Endothelial cell of umbilical vein (primary cell): ENCODE measurements around the gene SGCE. TPM values are rescaled to one million over a fixed set of nuclear protein-coding genes. Genes with fewer than 3 reads are reported as not detected.

ENCODE experiments used
- BruUV-seq: library from RNA; stranded (reverse); fragments of 400-500 nt; replicated peaks from 2 replicates; lab custom pipeline; 2021; lab: Mats Ljungman, UMichigan
- CTCF ChIA-PET: fragments of 300-600, 350-600 bp; sonication (Branson Sonifier 250); formaldehyde crosslinking; loops from one replicate; lab custom pipeline; 2021; ENCODE audit warnings: antibody characterized with exemption, inconsistent platforms; lab: Charles Lee
- POLR2A ChIA-PET: fragments of 300-600, 350-600 bp; sonication (Branson Sonifier 250); formaldehyde crosslinking; loops from one replicate; lab custom pipeline; 2021; ENCODE audit warnings: antibody characterized with exemption, inconsistent platforms; lab: Charles Lee
- DNase-seq: peaks from one replicate; pipeline ENCODE4 v3.0.0-alpha.2; 2011; ENCODE audit warnings: low read depth, low spot score
- FAIRE-seq: peaks from 2 replicates; lab custom pipeline; 2011; peaks lifted over from hg19 to GRCh38; lab: Jason Lieb, UNC
- H2AFZ ChIP-seq: 2 replicates; pipeline ENCODE4 v1.6.0; 2012; ENCODE audit warnings: low read depth, low read length, control low read depth, inconsistent platforms
- H3K27ac ChIP-seq: 2 replicates; pipeline ENCODE4 v1.5.1; 2011; ENCODE audit warnings: low read depth, mild to moderate bottlenecking, control low read depth, low read length, moderate library complexity; ENCODE audit not compliant: insufficient read depth
- H3K27me3 ChIP-seq, 2 experiments: 2 replicates each; pipeline versions ENCODE4 v1.6.0 to v1.6.1; 2011; ENCODE audit warnings: low read length in 2 of 2, mixed read lengths in 1 of 2; ENCODE audit not compliant: control insufficient read depth in 2 of 2, insufficient read depth in 2 of 2
- H3K36me3 ChIP-seq, 2 experiments: 2 replicates in 1 of 2; 3 replicates in 1 of 2; pipeline ENCODE4 v1.5.1; 2011; ENCODE audit warnings: low read length in 2 of 2, mild to moderate bottlenecking in 1 of 2, moderate library complexity in 1 of 2; ENCODE audit not compliant: control insufficient read depth in 2 of 2, insufficient read depth in 2 of 2; ENCODE audit errors: extremely low read depth in 1 of 2
- H3K4me1 ChIP-seq: 3 replicates; pipeline ENCODE4 v1.5.1; 2011; ENCODE audit warnings: mild to moderate bottlenecking, low read length; ENCODE audit not compliant: control insufficient read depth, insufficient read depth; ENCODE audit errors: extremely low read depth
- H3K4me2 ChIP-seq: 2 replicates; pipeline ENCODE4 v1.6.1; 2011; ENCODE audit warnings: low read length, control low read depth, mixed read lengths; ENCODE audit not compliant: insufficient read depth
- H3K4me3 ChIP-seq, 3 experiments: fragments of 200-600 bp in 1 of 3; sonication (generic), shearing (Covaris generic) in 1 of 3; replicated peaks in 1 of 3; 2 replicates each; pipeline ENCODE4 v1.5.1; 2011 to 2016; ENCODE audit warnings: control low read depth in 3 of 3, low read length in 3 of 3, mild to moderate bottlenecking in 2 of 3, inconsistent platforms in 1 of 3, low read depth in 1 of 3, moderate library complexity in 1 of 3; ENCODE audit not compliant: insufficient read depth in 1 of 3
- H3K79me2 ChIP-seq: 2 replicates; pipeline ENCODE4 v1.6.0; 2012; ENCODE audit warnings: low read length, inconsistent platforms; ENCODE audit not compliant: control insufficient read depth, insufficient read depth
- H3K9ac ChIP-seq: replicated peaks from 2 replicates; pipeline ENCODE3; 2011; ENCODE audit warnings: low read length, control low read depth; ENCODE audit not compliant: insufficient read depth; ENCODE audit errors: extremely low read depth
- H3K9me1 ChIP-seq: replicated peaks from 3 replicates; pipeline ENCODE4 v1.6.0; 2011; ENCODE audit warnings: mild to moderate bottlenecking, low read length; ENCODE audit not compliant: control insufficient read depth, insufficient read depth; ENCODE audit errors: extremely low read depth
- H3K9me3 ChIP-seq: replicated peaks from 2 replicates; pipeline ENCODE4 v1.5.1; 2012; ENCODE audit warnings: low read length, inconsistent platforms; ENCODE audit not compliant: control insufficient read depth, insufficient read depth
- H4K20me1 ChIP-seq: replicated peaks from 2 replicates; pipeline ENCODE3; 2011; ENCODE audit warnings: mild to moderate bottlenecking, low read length; ENCODE audit not compliant: control insufficient read depth, insufficient read depth; ENCODE audit errors: extremely low read depth
- CTCF ChIP-seq, 2 donors: IDR thresholded peaks; 1 replicate in 1 of 2; 2 replicates in 1 of 2; pipeline ENCODE4 v1.5.1; 2011; ENCODE audit warnings: low read length in 2 of 2, mild to moderate bottlenecking in 2 of 2, moderate library complexity in 2 of 2, control low read depth in 1 of 2, inconsistent platforms in 1 of 2, low read depth in 1 of 2; ENCODE audit not compliant: insufficient read depth in 1 of 2; ENCODE audit errors: extremely low read depth in 1 of 2
- EZH2 ChIP-seq: IDR thresholded peaks from 2 replicates; pipeline ENCODE4 v1.6.1; 2012; ENCODE audit warnings: borderline replicate concordance, low read depth, mild to moderate bottlenecking, moderate library complexity, low read length, inconsistent platforms; ENCODE audit not compliant: severe bottlenecking
- FOS ChIP-seq: IDR thresholded peaks from 2 replicates; pipeline ENCODE4 v1.6.1; 2011; ENCODE audit warnings: mild to moderate bottlenecking, low read length, moderate library complexity, borderline replicate concordance; ENCODE audit not compliant: insufficient read depth
- GATA2 ChIP-seq: IDR thresholded peaks from 2 replicates; pipeline ENCODE4 v1.7.0; 2011; ENCODE audit warnings: low read depth, mild to moderate bottlenecking, moderate library complexity, mixed read lengths, low read length; ENCODE audit not compliant: insufficient read length, insufficient read depth
- JUN ChIP-seq: IDR thresholded peaks from 2 replicates; pipeline ENCODE4 v1.6.1; 2011; ENCODE audit warnings: borderline replicate concordance, low read depth; ENCODE audit not compliant: insufficient read length, insufficient read depth
- MAX ChIP-seq: IDR thresholded peaks from 2 replicates; pipeline ENCODE4 v1.6.1; 2011; ENCODE audit not compliant: insufficient read depth, insufficient read length
- MYC ChIP-seq: IDR thresholded peaks from one replicate; pipeline ENCODE4 v1.6.1; 2011; ENCODE audit warnings: mild to moderate bottlenecking, low read depth, low read length
- POLR2A ChIP-seq: IDR thresholded peaks from 2 replicates; pipeline ENCODE4 v1.6.1; 2012; ENCODE audit warnings: low read depth, mild to moderate bottlenecking, control low read depth, low read length
- POLR2AphosphoS5 ChIP-seq: IDR thresholded peaks from 2 replicates; pipeline ENCODE4 v1.6.1; 2012; ENCODE audit warnings: low read depth, mild to moderate bottlenecking, control low read depth, low read length, moderate library complexity; ENCODE audit not compliant: insufficient read depth
- dilution Hi-C: fragments of 300-500 bp; cut with MboI; formaldehyde crosslinking; loops from one replicate; pipeline ENCODE4 v1.15.0; 2019; ENCODE audit warnings: low sequenced_read_pairs; ENCODE audit not compliant: extremely low pct_ligation_motif_present
- intact Hi-C: fragments of 100-400 bp; cut with micrococcal nuclease; formaldehyde crosslinking; loops from one replicate; pipeline ENCODE4 v1.10.0; 2022
- polyA plus RNA-seq, 4 experiments: library from polyadenylated mRNA; depleted of rRNA in 3 of 4; stranded (reverse) in 3 of 4; unstranded in 1 of 4; fragments of >200 nt; gene quantifications; 2 replicates each; pipeline versions ENCODE4 v1.2.1 to v1.2.3, GENCODE V29; 2011 to 2012; ENCODE audit warnings: missing spikeins in 1 of 4
- total RNA-seq: library from RNA; stranded (reverse); gene quantifications from 2 replicates; pipeline ENCODE4 v1.2.3, GENCODE V29; 2021

The SGCE gene
- total and polyA plus RNA-seq, 2 donors (not counting 3 experiments of a cell fraction or from before 2014, with no cell fraction given): 46.8 to 53.3 TPM

GRCh38 chr7:94612661-94613060, 43.3 kb downstream of the SGCE start:
- CTCF ChIA-PET: no interaction called here
- Histone ChIP-seq H3K36me3 (no peaks in the 10 kb centered on the region), H3K9ac (no peak overlapping the region), H3K27me3 (no peaks in the 10 kb centered on the region), H3K4me1 (no peaks in the 10 kb centered on the region), H2AFZ (no peak overlapping the region), H3K79me2 (no peaks in the 10 kb centered on the region), H4K20me1 (no peaks in the 10 kb centered on the region), H3K9me1 (no peaks in the 10 kb centered on the region), H3K9me3 (no peaks in the 10 kb centered on the region), H3K4me2 (no peak overlapping the region), H3K27ac (no peak overlapping the region), H3K4me3 (no peak overlapping the region)
- POLR2A ChIA-PET: no interaction called here
- dilution Hi-C loops: no loop called here
- no TSS peak for BruUV-seq
- no peak for DNase-seq
- no peak for FAIRE-seq
- intact Hi-C loops: no loop called here
- TF ChIP-seq EZH2: no peak
- no peak for TF ChIP-seq POLR2A
- no peak for TF ChIP-seq FOS
- no peak for TF ChIP-seq GATA2
- TF ChIP-seq MYC: no peak
- no peak for TF ChIP-seq JUN
- TF ChIP-seq MAX: no peak
- no peak for TF ChIP-seq POLR2AphosphoS5
- TF ChIP-seq CTCF (IDR thresholded peaks at IDR 0.05; ENCODE audit: extremely low read depth in 1 of 2, insufficient read depth in 1 of 2, low read depth in 1 of 2, low read length in 2 of 2): no peak
